22Rv1 (cell line): ENCODE results near the gene CCDC38.
"Not testable (repeated sequence)": the region's sequence is repeated elsewhere in the genome, so short reads cannot be mapped to it uniquely, and the experiment has no call there.

Experiments
- H3K27ac ChIP-seq: fragments of 450-650 bp; 2 replicates; pipeline ENCODE4 v1.5.1; 2017
- ZFX ChIP-seq: fragments of 450-650 bp; IDR thresholded peaks from 2 replicates; pipeline ENCODE4 v1.6.1; 2017; ENCODE audit warnings: antibody characterized with exemption, borderline replicate concordance
- TF ChIP-seq, protein P1 (sequence below): fragments of 450-650 bp; IDR thresholded peaks from 2 replicates; pipeline ENCODE4 v1.5.1; 2017; ENCODE audit warnings: mild to moderate bottlenecking

CCDC38 gene

DNA sequence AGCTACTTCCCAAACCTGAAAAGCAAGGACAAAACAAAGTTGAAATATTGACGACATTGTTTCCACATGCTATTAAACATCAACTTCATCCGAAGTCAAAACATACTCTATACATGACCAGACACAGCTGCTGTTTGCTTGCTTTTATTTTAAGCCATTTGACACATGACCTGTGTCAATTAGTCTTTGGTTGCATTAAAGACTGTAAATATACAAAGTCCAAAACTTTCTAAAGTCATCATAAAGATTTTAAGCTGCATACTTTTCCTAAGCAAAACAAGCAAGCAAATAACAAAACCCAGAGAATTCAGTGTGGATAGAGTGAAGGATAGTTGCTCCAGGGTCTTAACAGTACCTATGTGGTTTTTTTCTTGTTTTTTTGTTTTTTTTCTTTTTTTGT lies 31.9 kb upstream of the CCDC38 start:
- H3K27ac ChIP-seq = no peak overlapping the region
- TF ChIP-seq ZFX = no peak
- TF ChIP-seq, protein P1, sequence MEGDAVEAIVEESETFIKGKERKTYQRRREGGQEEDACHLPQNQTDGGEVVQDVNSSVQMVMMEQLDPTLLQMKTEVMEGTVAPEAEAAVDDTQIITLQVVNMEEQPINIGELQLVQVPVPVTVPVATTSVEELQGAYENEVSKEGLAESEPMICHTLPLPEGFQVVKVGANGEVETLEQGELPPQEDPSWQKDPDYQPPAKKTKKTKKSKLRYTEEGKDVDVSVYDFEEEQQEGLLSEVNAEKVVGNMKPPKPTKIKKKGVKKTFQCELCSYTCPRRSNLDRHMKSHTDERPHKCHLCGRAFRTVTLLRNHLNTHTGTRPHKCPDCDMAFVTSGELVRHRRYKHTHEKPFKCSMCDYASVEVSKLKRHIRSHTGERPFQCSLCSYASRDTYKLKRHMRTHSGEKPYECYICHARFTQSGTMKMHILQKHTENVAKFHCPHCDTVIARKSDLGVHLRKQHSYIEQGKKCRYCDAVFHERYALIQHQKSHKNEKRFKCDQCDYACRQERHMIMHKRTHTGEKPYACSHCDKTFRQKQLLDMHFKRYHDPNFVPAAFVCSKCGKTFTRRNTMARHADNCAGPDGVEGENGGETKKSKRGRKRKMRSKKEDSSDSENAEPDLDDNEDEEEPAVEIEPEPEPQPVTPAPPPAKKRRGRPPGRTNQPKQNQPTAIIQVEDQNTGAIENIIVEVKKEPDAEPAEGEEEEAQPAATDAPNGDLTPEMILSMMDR = no peak

DNA sequence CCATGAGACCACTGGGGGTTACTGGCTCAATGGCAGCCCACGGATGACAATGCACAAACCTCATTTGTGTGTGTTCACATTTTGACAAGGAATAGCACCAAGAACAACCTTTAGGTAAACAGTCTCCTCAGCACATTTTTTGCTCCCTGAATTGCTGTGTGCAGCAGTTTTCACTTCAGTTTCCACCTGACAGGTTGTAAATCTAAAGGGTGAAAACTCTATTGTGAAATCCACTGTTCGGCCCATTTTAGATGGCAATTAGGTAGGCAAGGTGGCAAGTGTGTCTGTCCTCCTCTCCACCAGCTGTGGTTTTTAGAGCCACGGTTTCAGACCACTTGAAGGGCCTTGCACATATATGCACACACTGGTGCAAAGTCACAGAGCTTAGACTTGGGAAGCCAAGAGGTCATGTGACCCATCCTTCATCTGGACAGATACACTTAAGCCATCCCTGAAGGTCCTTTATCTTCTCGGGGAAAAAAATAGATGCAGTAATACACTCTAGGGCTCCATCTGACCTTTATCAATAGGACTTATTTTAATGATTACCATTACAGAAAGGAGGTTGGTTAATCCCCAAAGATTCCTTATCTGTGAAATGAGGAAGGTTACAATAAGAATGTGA lies 30.5 kb upstream of the CCDC38 start:
- H3K27ac ChIP-seq = no peak overlapping the region
- no peak for TF ChIP-seq ZFX
- TF ChIP-seq, protein P1 = no peak

DNA sequence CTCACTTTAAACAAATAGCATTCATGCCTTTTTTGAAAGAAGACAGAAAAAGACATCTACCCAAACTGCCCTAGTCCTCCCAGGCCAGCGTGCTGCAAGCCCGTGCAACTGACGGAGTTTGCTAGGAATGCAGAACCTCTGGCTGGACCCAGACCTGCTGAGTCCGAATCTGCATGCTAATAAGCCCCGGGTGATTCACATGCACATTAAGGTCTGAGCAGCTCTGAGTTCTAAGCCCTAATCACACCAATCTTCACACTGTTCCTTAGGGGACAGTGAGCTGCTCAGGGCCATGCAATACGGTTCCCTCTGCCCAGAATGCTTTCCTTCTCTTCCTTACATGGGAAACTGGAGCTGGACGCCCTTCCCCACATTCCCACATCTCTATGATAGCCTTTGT lies 28.5 kb upstream of the CCDC38 start:
- no peak overlapping the region for H3K27ac ChIP-seq
- TF ChIP-seq, protein P1 = no peak
- no peak for TF ChIP-seq ZFX

DNA sequence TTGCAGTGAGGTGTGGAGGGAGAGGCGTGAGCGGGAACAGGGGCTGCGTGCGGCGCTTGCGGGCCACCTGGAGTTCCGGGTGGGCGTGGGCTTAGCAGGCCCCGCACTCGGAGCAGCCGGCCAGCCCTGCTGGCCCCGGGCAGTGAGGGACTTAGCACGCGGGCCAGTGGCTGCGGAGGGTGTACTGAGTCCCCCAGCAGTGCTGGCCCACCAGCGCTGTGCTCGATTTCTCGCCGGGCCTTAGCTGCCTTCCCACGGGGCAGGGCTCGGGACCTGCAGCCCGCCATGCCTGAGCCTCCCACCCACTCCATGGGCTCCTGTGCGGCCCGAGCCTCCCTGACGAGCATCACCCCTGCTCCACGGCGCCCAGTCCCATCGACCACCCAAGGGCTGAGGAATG lies 26.7 kb upstream of the CCDC38 start:
- not testable (repeated sequence) for H3K27ac ChIP-seq

DNA sequence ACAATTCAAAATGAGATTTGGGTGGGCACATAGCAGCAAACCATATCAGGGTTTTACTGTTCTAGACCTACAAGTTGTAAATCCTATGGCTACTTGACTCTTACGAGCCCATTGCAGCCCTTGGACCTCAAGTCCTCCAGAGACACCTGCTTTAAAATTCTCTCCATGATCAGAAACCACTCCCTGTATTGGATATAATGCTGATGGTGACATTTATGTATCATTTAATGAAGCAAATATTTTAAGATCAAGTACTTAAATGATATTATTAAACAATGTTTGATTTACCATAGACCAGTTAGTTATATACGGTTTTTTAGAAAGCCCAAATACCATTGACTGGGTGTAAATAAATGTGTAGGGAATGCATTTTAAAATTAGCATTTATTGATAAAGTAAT lies 24.9 kb upstream of the CCDC38 start:
- H3K27ac ChIP-seq = no peak overlapping the region
- no peak for TF ChIP-seq ZFX
- TF ChIP-seq, protein P1 = no peak

DNA sequence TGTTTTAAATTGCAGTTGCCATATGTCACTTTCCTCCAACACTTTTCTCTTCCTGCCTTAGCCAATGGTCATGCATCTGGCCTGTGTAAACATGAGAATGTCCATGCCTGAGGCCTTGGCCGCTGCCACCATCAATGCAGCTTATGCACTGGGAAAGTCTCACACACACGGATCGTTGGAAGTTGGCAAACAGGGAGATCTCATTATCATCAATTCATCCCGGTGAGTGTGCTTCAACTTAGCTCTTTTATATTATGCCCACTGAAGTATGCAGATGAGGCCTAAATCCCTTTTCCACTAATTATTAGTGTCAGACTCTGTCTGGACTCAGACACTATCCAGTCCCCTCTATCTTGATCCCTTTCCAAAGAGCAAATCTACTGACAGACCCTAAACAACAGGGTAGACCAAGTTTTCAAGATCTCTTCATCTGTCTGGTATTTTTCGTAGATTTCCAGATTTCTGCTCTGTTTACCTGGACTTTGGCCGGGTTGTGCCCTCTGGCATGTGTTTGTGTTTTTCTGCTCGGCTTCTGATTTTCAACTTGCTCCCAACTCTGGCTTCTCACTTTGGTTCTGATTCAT lies 24.0 kb upstream of the CCDC38 start:
- TF ChIP-seq ZFX = no peak
- TF ChIP-seq, protein P1 = no peak
- peak overlapping the region; percentile 62 for H3K27ac ChIP-seq

DNA sequence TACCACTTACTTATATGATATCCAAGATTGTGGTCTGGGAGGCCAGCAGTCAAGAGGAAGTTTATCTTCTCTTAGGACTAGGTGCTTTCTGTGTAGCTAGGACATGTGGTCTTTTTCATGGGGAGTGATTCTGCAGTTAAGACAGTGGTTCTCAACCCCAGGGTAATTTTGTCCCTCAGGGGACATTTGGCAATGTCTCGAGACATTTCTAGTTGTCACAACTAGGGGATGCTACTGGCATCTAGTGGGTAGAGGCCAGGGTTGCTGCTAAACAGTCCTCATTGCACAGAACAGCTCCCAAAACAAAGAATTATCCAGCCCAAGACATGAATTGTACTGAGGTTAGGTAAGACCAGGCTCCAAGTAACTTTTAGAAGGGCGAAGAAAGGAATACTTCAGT lies 20.7 kb upstream of the CCDC38 start:
- TF ChIP-seq, protein P1 = peak; percentile 57
- no peak for TF ChIP-seq ZFX
- no peak overlapping the region for H3K27ac ChIP-seq

DNA sequence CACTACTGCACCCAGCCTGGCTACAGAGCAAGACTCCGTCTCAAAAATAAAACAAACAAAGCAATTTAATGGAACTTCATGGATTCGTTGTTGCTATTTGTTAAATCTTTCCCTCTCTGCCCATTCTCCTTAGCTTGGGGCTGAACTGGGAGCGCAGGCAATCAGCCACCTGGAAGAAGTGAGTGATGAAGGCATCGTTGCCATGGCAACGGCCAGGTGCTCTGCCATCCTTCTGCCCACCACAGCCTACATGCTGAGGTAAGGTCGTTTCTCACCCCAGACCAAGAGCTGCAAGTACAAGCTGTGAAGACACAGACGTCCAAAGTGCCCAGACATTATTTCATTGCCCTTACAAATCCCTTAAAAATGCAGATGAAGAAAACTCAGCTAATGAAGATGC lies 19.8 kb upstream of the CCDC38 start:
- TF ChIP-seq, protein P1 = no peak
- no peak for TF ChIP-seq ZFX
- H3K27ac ChIP-seq = no peak overlapping the region
